Activated CD8-positive, alpha-beta memory T cell treated with anti-CD3 and anti-CD28 coated beads, Interleukin-2, amount 50 U/mL, for 4 hours (primary cell): ENCODE results near the gene PIEZO1.

Experiments
- DNase-seq: peaks from one replicate; pipeline ENCODE4 v3.0.0-alpha.2; 2020

The PIEZO1 gene

DNA sequence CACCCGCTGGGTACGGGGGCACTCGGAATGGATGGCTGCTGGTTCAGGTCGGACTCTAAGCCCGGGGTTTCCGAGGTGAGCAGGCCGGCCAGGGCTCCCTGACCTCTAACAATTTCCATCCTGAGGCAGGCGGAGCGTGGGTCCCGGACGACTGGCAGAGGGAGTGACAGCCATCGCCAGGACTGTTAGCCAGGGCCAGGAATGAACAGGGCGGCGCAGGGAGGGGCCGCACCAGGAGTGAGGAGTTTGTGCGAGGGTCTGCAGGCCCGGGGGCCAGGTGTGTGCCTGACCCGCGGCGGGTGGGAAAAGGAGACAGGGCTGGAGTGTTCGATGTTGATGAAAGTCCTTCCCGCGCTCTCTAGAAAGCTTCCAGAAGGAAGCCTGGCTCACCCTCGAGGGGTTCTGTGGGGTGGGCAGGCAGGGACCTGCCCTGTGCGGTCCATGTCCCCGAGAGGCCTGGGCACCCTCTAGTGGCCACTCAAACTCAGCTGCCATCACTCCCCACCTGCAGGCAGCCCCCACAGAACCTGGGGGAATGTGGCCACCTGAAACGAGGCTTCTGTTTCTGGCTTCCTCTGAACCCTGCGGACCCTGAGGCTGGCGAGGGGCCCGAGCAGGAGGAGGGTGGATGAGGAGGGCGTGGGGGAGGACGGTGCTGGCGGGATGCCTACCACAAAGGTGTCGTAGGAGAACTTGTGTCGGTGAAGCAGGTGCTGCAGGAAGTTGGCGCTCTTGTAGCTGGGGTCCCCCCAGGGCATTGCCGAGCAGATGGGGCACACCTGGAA lies 87.0 kb downstream of the PIEZO1 start:
- DNase-seq: peak; percentile 46

DNA sequence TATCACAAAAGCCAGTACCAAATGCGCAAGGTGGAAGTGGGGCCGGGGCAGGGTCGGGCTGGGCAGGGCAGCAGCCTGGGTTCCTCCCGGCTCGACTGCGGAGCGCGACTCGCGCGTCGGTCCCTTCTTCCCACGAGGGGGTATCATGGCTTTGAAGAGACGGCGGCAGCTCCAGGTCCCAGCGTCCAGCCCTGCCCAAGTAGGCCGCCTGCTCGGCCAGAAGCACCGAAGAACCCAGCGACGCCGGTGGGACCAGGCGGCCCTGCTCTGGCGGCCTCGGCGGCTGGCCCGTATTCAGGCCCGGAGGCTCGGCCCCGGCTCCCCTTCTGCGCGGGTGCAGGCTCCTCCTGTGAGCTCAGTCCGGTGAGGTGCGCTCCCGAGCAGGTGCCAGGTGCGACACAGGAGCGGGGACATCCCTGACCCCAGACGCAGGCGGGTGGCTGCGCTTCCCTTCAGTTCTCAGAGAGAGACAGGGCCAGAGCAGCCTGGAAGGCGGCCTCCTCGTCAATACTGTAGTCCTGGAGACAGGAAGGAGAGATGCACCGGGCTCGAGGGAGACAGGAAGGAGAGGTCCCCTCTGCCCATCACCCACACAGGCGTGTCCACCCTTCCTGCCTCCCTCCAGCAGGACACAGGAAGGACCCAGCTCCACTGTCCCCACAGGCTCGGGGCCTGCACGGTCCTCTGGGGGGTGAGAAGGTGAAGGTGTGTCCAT lies 87.7 kb downstream of the PIEZO1 start:
- no peak for DNase-seq

- DNase-seq: no peak
These were observed 88.6 kb downstream of the PIEZO1 start for GRCh38 chr16:88696441-88696840.

DNA sequence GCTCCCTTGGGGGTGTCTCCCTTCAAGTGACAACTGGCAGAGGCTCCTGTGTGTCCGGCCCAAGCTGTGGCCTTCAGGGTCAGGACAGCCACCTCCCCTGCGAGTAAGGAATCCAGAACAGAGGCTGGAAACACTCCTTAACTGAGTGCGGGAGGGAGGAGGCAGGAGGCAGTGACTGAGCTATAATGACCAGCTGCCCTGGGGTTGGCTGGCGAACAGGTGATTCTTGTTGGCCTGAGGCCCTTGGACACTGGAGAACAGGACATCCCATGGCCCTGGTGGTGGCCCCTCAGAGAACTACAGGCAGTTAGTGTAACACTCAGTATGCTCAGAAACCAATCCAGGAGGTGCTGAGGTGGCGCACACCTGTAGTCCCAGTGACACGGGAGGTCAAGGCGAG lies 89.3 kb downstream of the PIEZO1 start:
- no peak for DNase-seq

- no peak for DNase-seq
These were observed 89.8 kb downstream of the PIEZO1 start for GRCh38 chr16:88695218-88695617.

- no peak for DNase-seq
These were observed 90.6 kb downstream of the PIEZO1 start for GRCh38 chr16:88694221-88695087.

DNA sequence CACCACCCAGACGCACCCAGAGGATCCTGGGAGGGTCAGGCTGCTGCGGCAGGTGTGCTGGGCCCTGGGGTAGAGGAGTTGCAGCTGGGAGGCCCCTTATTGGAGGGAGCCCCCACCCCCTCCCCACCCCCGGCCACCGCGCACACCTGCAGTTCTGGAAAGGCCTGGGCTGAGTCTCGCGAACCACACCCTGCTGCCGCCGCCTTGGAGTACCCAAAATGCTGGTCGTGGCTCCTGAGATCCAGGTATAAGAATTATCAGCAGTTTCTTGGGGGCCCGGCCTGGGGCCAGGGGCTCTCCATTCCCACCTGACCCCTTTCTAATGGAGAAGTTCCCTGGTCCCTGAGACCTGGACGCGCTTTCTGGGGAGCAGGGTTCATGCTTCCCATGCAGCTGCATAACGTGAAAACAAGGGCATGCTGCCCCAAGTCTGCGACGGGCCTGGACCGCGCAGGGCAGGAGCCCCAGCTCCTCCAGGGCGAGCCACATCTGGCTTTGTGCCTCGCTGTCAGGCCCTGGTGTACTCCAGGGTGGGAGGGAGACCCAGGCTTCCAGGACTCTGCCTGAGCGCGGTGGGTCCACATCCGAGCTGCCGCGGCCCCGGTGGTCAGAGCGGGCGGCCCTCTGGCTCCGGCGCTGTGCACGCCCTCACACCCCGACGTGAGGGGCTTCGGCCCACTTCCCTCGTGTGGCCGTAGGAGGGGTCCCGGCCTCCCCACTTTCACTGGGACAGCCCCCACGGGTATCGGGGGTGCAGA lies 91.4 kb downstream of the PIEZO1 start:
- DNase-seq: no peak

DNA sequence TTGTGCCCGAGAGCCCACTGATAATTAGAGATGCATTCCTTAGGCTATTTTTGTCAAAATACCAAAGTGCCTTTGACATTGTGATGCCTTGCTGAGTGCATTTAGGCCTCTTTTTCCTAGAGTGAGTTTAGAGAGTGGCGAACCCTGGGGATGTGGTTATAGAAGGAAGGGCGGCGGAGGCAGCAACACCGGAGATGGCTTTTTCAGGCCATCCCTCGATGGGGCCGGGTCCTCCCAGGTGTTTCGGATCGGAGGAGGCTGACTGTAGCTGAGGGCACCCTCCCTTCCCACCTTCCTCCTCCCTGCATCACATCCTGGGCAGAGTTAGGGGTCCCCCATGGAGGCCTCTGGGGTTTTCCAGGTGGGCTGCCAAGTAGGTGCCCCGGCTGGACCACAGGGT lies 92.2 kb downstream of the PIEZO1 start:
- no peak for DNase-seq

GRCh38 chr16:88691924-88692560 lies 93.0 kb downstream of the PIEZO1 start:
- DNase-seq: no peak

- no peak for DNase-seq
These were observed 93.7 kb downstream of the PIEZO1 start for GRCh38 chr16:88691129-88691813.

DNA sequence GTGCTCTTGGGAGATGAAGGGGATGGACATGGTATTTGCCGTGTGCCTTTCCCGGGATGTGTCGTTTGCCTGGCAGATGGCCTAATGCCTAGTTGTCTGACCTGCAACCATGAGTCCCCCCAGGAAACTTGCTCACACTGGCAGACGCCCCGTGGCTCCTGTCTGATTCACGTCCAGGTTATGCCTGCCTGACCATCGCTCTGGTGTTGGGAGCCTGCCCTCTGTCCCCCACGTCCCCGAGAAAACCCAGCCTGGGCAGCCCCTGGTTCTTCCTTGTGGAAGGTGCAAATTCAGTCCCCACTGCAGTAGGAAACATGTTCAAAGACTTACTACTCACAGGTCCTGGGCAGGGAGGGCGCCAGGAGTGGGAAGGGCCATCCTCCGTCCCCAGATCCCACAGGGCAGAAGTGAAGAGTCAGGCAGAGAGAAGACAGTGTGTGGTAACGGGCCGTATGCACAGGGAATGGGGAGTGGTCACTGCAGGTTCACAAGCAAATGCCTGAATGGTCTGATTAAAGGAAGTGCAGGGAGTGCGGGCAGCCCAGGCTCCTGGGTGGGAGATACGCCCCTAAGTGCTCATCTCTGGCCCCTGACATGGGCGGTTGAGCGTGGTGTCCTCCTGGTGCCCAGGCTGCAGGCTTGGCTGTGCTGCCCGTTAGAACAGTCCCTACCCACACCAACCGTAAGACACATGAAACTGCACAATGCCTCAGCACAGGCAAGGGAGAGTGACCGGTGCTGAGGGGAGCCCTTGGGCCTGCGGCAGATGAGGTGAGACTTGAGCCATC lies 94.5 kb downstream of the PIEZO1 start:
- DNase-seq: no peak

DNA sequence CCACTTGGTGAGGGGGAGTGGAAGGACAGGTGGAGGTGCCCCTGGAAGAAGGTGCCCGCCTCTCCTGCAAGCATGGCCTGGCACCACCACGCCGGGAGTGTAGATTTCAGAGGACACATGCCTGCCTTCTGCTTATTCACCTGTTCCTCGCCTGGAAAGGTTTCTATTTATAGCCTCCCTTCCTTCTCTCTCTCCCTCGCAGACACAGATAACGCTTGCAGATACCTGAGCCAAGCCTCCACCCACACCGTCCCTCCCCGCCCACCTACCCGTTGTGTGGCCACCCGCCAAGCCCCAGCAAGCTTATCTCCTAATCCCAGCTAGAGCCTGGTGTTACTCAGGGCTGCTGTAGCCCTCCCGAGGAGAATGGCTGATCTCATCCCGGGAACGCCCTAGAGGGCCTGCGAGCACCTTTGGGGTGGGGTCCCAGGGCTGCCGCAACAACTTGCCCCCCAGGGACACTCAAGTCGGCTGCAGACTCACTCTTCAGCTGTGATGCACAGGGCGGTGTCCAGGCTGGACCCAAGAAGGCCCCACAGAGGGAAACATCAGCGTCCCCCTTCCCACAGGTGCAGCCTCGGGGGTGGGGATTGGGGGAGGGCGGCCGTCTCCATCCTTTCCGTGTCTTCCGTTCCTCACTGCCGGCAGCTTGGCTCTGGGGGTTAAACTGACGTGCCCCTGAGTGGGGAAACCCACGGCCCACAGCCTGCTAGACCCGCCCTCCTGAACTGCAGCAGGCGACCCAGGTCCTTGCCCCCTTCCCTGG lies 96.8 kb downstream of the PIEZO1 start:
- no peak for DNase-seq

DNA sequence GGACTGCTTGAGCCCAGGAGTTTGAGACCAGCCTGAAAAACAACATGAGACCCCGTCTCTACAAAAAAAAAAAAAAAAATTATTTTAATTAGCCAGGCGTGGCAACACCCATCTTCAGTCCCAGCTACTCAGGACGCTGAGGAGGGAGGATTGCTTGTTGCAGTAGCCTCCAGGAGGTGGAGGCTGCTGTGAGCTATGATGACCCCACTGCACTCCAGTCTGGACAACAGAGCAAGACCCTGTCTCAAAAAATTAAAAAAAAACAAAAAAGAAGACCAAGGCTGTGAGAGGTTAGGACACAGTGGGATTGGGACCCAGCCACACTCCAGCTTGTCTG lies 97.4 kb downstream of the PIEZO1 start:
- no peak for DNase-seq

DNA sequence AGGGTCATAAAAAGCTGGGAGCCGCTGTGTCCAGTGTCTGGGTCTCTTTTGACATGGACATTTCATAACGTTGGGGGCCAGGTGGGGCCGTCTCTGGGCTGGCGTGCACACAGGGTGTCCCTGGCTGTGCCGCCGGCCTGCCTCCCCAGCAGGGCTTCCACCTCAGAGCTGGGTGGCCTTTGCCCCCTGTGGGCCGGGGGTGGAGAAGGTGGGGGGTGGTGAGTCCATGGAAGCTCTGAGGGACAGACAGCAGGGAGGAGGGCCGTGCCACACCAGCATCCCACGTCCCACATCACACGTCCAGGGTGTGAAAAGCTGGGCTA lies 97.8 kb downstream of the PIEZO1 start:
- DNase-seq: no peak

DNA sequence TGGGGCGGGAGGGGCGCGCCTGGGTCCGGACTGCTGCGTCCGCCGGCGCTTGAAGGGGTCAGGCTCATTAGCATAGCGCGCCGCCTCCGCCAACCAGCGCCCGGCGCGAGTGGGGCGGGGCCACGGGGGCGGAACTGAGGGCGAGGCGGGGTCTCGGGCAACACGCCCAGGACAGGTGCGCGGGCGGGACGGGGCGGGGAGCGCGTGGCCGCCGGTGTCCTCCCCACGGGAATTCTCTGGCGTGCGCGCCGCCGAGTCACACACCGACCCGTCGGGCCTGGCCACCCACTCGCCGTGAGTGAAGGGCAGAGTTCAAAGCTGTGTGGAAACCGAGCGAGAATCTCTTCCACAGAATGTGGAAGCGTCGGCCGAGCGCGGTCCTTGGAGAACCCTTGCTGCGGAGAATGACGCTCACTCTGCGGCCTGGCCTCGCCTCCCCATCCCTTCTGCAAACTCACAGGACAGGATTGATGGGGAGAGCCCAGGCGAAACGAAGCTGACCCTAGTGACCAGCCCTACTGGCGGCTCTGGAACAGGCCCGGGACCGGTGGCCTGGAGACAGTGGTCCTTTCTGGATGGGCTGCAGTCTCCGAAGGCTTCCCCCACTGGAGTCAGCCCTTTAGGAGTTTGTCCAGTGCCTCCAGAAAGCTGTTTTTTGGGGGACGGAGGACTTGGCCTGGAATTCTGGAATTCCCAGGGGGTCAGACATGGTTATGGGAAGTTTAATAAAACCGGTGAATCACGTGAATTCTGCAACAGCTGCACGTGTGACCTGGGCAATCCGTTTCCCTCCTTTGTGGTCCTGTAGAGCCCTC lies 98.4 kb downstream of the PIEZO1 start, which contains the start of gene SNAI3:
Gene SNAI3, minus strand, starts transcription at position 69 of the 815 bp plus-strand sequence. CDS start 101 bp downstream, outside the sequence.
- DNase-seq: peak; percentile 85

DNA sequence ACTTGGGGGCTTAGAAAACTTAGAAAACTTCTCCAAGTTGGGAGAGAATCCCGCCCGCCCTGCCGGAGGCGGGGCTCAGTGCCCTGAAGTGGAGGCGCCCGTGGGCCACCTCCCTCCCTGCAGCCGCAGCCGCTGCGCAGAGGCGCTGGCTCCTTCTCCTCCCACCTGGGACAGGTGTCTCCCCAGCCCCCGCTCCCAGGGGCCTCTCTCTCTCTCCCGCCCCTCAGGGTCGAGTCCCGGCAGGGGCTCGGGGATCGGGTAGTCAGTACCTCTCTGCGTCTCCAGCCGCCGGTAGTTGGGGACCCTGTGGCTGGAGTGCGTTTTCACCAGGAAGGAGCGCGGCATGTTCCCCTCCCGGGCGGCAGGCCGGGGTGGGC lies 99.0 kb downstream of the PIEZO1 start:
- peak; percentile 44 for DNase-seq

DNA sequence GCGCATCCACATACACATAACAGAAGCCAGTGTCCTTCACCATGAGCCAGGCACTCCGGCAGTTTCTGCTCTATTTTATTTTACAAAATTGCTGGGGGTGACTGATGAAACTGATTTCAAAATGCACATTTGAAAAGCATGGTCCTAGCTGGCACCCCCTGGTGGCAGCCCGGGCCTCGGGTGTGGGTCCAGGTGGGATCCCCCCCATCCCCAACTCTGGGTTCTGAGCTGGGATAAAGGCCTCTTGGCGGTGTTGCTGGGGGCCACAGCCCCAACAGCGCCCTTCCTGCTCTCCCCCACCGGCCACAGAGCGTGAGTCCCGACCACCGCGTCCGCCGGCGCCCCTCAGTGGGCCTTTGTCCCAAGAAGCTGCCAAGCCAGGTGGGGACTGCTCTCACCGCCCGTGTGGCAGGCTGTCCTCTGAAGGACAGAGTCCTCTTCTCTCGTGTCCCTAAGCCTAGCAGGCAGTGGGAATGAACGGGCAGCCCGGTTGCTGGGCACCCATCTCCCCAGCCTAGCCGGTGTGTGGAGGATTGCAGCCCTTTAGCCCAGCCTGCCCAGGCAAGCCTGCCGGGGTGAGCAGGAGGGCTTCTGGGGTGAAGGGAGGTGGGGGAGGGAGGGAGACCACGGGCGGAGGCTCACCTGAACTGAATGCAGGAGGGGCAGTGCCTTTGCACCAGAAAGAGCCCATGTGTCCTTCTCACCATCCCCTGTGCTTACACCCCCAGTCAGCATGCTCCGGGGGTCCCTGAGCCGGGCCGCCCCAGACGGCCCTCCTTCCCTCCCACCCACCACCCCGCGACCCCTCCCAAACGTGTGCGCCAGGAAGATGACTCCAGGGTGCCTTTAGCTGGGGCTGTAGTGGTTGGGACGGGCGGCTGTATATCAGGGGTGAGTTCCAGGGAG lies 99.6 kb downstream of the PIEZO1 start:
- peak; percentile 75 for DNase-seq

GRCh38 chr16:88684569-88685155 lies 100.4 kb downstream of the PIEZO1 start:
- no peak for DNase-seq
